Activated CD8-positive, alpha-beta memory T cell treated with anti-CD3 and anti-CD28 coated beads, Interleukin-2, amount 50 U/mL, for 48 hours (primary cell): Measurements from ENCODE around the gene ASTL.
"Not testable (repeated sequence)": the region's sequence is repeated elsewhere in the genome, so short reads cannot be mapped to it uniquely, and the experiment has no call there.

Experiments
- DNase-seq: peaks from one replicate; pipeline ENCODE4 v3.0.0-alpha.2; 2020

Gene ASTL

GRCh38 chr2:96095116-96095636, 43.1 kb downstream of the ASTL start:
- no peak for DNase-seq

GRCh38 chr2:96093528-96093927, 44.8 kb downstream of the ASTL start:
- no peak for DNase-seq

GRCh38 chr2:96092951-96093350, 45.4 kb downstream of the ASTL start:
- DNase-seq: no peak

GRCh38 chr2:96092573-96092877, 45.8 kb downstream of the ASTL start:
- no peak for DNase-seq

- DNase-seq: no peak
These were observed 46.4 kb downstream of the ASTL start for GRCh38 chr2:96091711-96092572.

GRCh38 chr2:96091141-96091710, 47.1 kb downstream of the ASTL start:
- no peak for DNase-seq

GRCh38 chr2:96090196-96090926, 47.9 kb downstream of the ASTL start:
- no peak for DNase-seq

- DNase-seq: peak; percentile 42
These were observed 48.7 kb downstream of the ASTL start for GRCh38 chr2:96089356-96090195.

GRCh38 chr2:96088340-96089335, 49.7 kb downstream of the ASTL start:
- DNase-seq: no peak

- DNase-seq: no peak
These were observed 51.2 kb downstream of the ASTL start for GRCh38 chr2:96087130-96087529.

GRCh38 chr2:96085541-96086355, 52.6 kb downstream of the ASTL start:
- no peak for DNase-seq

GRCh38 chr2:96084858-96085518, 53.3 kb downstream of the ASTL start:
- not testable (repeated sequence) for DNase-seq

- DNase-seq: no peak
These were observed 54.1 kb downstream of the ASTL start for GRCh38 chr2:96083989-96084857.

GRCh38 chr2:96083064-96083939, 55.0 kb downstream of the ASTL start:
- DNase-seq: no peak

GRCh38 chr2:96082211-96083063, 55.9 kb downstream of the ASTL start:
- DNase-seq: no peak

GRCh38 chr2:96081042-96081441, 57.3 kb downstream of the ASTL start:
- no peak for DNase-seq

GRCh38 chr2:96075199-96075771, 63.0 kb downstream of the ASTL start:
- no peak for DNase-seq
